GM12878 (cell line): Measurements from ENCODE around the gene TM9SF4. TPM values are rescaled to one million over a fixed set of nuclear protein-coding genes. Genes with fewer than 3 reads are reported as not detected.

Source experiments
- ATAC-seq: fragments of 200-7000 bp; cut with Tn5 transposase; 3 replicates; pipeline ENCODE4 v1.9.1; 2020; ENCODE audit warnings: mild to moderate bottlenecking, moderate library complexity
- BruUV-seq: library from RNA; stranded (reverse); fragments of 400-500 nt; replicated peaks from 2 replicates; lab custom pipeline; 2021; lab: Mats Ljungman, UMichigan
- CTCF ChIA-PET: fragments of 300-600 bp; sonication (Branson Sonifier 250); formaldehyde crosslinking; extraction: SDS; loops from one replicate; lab custom pipeline; 2021; ENCODE audit warnings: inconsistent platforms; lab: Yijun Ruan, JAX
- POLR2A ChIA-PET: fragments of 350-600 bp; formaldehyde crosslinking; extraction: SDS; loops from one replicate; lab custom pipeline; 2021; ENCODE audit warnings: inconsistent platforms; lab: Charles Lee
- RAD21 ChIA-PET: fragments of 300-600 bp; sonication (Branson Sonifier 250); formaldehyde crosslinking; loops from one replicate; lab custom pipeline; 2023; ENCODE audit warnings: antibody characterized with exemption; ENCODE audit not compliant: unreplicated experiment; lab: Charles Lee
- SMC1A ChIA-PET: fragments of 300-600 bp; sonication (Branson Sonifier 250); formaldehyde crosslinking; loops from one replicate; lab custom pipeline; 2023; ENCODE audit not compliant: unreplicated experiment, uncharacterized antibody; lab: Charles Lee
- DNase-seq: peaks from one replicate; pipeline ENCODE4 v3.0.0-alpha.2; 2011; ENCODE audit warnings: low read depth, low spot score
- FAIRE-seq: peaks from 3 replicates; lab custom pipeline; 2011; peaks lifted over from hg19 to GRCh38; lab: Jason Lieb, UNC
- H2AFZ ChIP-seq: 2 replicates; pipeline ENCODE4 v1.6.0; 2011; ENCODE audit warnings: low read depth, low read length, control low read depth; ENCODE audit not compliant: control insufficient read depth
- H3K27ac ChIP-seq: 2 replicates; pipeline ENCODE4 v1.5.1; 2011; ENCODE audit warnings: control low read depth; ENCODE audit not compliant: control insufficient read depth, insufficient read depth
- H3K27me3 ChIP-seq, 2 experiments: replicated peaks in 1 of 2; 2 replicates each; pipeline versions ENCODE4 v1.6.0 to v1.6.1; 2011; ENCODE audit warnings: low read length in 1 of 2; ENCODE audit not compliant: control insufficient read depth in 2 of 2, insufficient read depth in 2 of 2
- H3K36me3 ChIP-seq, 2 experiments: 2 replicates each; pipeline ENCODE4 v1.5.1; 2011; ENCODE audit warnings: low read length in 1 of 2; ENCODE audit not compliant: control insufficient read depth in 2 of 2, insufficient read depth in 2 of 2
- H3K4me1 ChIP-seq: 2 replicates; pipeline ENCODE4 v1.6.1; 2011; ENCODE audit warnings: mild to moderate bottlenecking, low read length, moderate library complexity, mixed read lengths; ENCODE audit not compliant: control insufficient read depth, insufficient read depth
- H3K4me2 ChIP-seq: 2 replicates; pipeline ENCODE4 v1.6.0; 2011; ENCODE audit warnings: control low read depth; ENCODE audit not compliant: control insufficient read depth, insufficient read depth
- H3K4me3 ChIP-seq: fragments of 200-600 bp; sonication (generic); 2 replicates; pipeline ENCODE4 v1.5.1; 2016
- H3K79me2 ChIP-seq: 2 replicates; pipeline ENCODE4 v1.6.0; 2011; ENCODE audit warnings: low read length; ENCODE audit not compliant: control insufficient read depth, insufficient read depth
- H3K9ac ChIP-seq: 2 replicates; pipeline ENCODE4 v1.8.0; 2011; ENCODE audit warnings: low read length, control low read depth, mixed read lengths; ENCODE audit not compliant: control insufficient read depth, insufficient read depth
- H3K9me3 ChIP-seq: replicated peaks from 3 replicates; pipeline ENCODE4 v1.5.1; 2011; ENCODE audit warnings: mild to moderate bottlenecking, low read length; ENCODE audit not compliant: control insufficient read depth, insufficient read depth
- H4K20me1 ChIP-seq: 2 replicates; pipeline ENCODE4 v1.6.0; 2011; ENCODE audit not compliant: control insufficient read depth, insufficient read depth
- BHLHE40 ChIP-seq, 2 experiments: fragments of 450-650 bp in 1 of 2; IDR thresholded peaks; 2 replicates each; pipeline ENCODE4 v1.6.1; 2011 to 2017; ENCODE audit warnings: low read depth in 2 of 2, borderline replicate concordance in 1 of 2, improper control_type of control experiment in 1 of 2, low read length in 1 of 2, mild to moderate bottlenecking in 1 of 2
- KLF5 ChIP-seq: fragments of 450-650 bp; IDR thresholded peaks from 2 replicates; pipeline ENCODE4 v1.6.1; 2014; ENCODE audit warnings: mild to moderate bottlenecking; ENCODE audit not compliant: partially characterized antibody
- PML ChIP-seq: IDR thresholded peaks from 2 replicates; pipeline ENCODE4 v1.6.1; 2012; ENCODE audit warnings: low read length, inconsistent platforms
- POLR2AphosphoS2 ChIP-seq: IDR thresholded peaks from 2 replicates; pipeline ENCODE4 v1.6.1; 2011; ENCODE audit warnings: low read depth, mild to moderate bottlenecking, low read length, improper control_type of control experiment, moderate library complexity
- SIN3A ChIP-seq: IDR thresholded peaks from 2 replicates; pipeline ENCODE4 v1.6.1; 2012; ENCODE audit warnings: low read depth, low read length, improper control_type of control experiment
- SMC3 ChIP-seq: IDR thresholded peaks from 2 replicates; pipeline ENCODE4 v1.6.1; 2011; ENCODE audit warnings: low read length, improper control_type of control experiment, borderline replicate concordance
- YY1 ChIP-seq: IDR thresholded peaks from 2 replicates; pipeline ENCODE4 v1.6.1; 2011; ENCODE audit warnings: low read depth, mild to moderate bottlenecking, low read length
- ZBTB4 ChIP-seq: fragments of 450-650 bp; formaldehyde crosslinking; IDR thresholded peaks from 2 replicates; pipeline ENCODE4 v1.4.0; 2022; ENCODE audit warnings: mild to moderate bottlenecking, moderate library complexity
- WGBS: methylation state at CpG from one replicate; pipeline ENCODE4 v1.1.6; 2016; ENCODE audit warnings: low lambda C conversion rate; ENCODE audit not compliant: insufficient replicate concordance, insufficient coverage; ENCODE audit errors: missing lambda C conversion rate; 5-methylcytosine and 5-hydroxymethylcytosine counted together
- in situ Hi-C: fragments of 300-500 bp; cut with MboI; formaldehyde crosslinking; loops from 9 replicates; pipeline ENCODE4 v1.14.3; 2018; ENCODE audit warnings: mixed read lengths
- intact Hi-C: fragments of 100-400 bp; cut with micrococcal nuclease; formaldehyde crosslinking; loops from one replicate; pipeline ENCODE4 v1.14.2; 2022; ENCODE audit not compliant: unreplicated experiment
- polyA plus RNA-seq, 11 experiments: library from polyadenylated mRNA; depleted of rRNA in 4 of 11; unstranded in 6 of 11; stranded (reverse) in 5 of 11; fragments of >200 nt; fragmentation: Nextera tagmentation in 4 of 11; fragmentation: Illumina TruSeq in 1 of 11; extraction: Ambion mirVana in 4 of 11; extraction: Trizol in 1 of 11; gene quantifications; 1 replicate in 1 of 11; 2 replicates in 10 of 11; pipeline versions ENCODE4 v1.2.1 to v1.2.3, GENCODE V29; 2011 to 2016; ENCODE audit warnings: inconsistent platforms in 2 of 11, missing spikeins in 2 of 11, low read depth in 1 of 11
- total RNA-seq, 4 experiments: library from RNA; depleted of rRNA in 3 of 4; stranded (reverse); fragments of >200 nt in 3 of 4; fragmentation: Illumina TruSeq in 1 of 4; extraction: Trizol in 1 of 4; gene quantifications; 2 replicates each; pipeline versions ENCODE4 v1.2.1 to v1.2.3, GENCODE V29; 2013 to 2021
- TF ChIP-seq, protein P1 (sequence below): fragments of 450-650 bp; IDR thresholded peaks from 2 replicates; pipeline ENCODE4 v1.6.1; 2018; ENCODE audit warnings: mild to moderate bottlenecking, low read depth, moderate library complexity; ENCODE audit not compliant: partially characterized antibody
- TF ChIP-seq, protein P2 (sequence below): fragments of 450-650 bp; conservative IDR thresholded peaks from 2 replicates; pipeline ENCODE4 v1.6.1; 2017; ENCODE audit warnings: mild to moderate bottlenecking, moderate library complexity
- TF ChIP-seq, protein P3 (sequence below): IDR thresholded peaks from 2 replicates; pipeline ENCODE4 v1.6.1; 2011; ENCODE audit warnings: low read depth, low read length, improper control_type of control experiment, borderline replicate concordance

Gene TM9SF4
- total and polyA plus RNA-seq, 10 of the 15 experiments (the other 5 are each of a cell fraction or from before 2014, with no cell fraction given): 8.5 to 47.8 (median 24.3) TPM

DNA sequence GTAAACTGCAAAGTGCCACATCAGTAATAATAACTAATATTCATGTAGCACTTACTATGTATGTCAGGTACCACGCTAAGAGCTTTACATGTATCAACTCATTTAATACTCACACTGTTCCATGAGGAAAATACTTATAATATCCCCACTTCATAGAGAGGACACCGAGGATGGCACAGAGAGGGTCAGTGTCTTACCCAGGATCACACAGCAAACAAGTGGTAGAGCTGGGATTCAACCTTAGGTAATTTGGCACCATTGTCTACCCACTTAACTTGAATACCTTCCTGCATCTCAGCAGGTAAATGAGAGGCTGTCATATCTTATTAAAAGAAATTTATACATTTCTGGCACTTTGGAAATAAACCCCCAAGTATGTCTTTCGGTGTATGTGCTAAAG is 106.2 kb downstream of the TM9SF4 start:
- ATAC-seq (no peak), DNase-seq (no peak), FAIRE-seq (no peak)
- H3K27ac ChIP-seq: no peak overlapping the region
- POLR2A ChIA-PET: no interaction called here
- H4K20me1 ChIP-seq: no peaks in the 10 kb centered on the region
- no peak overlapping the region for H3K9ac ChIP-seq
- no peaks in the 10 kb centered on the region for H3K9me3 ChIP-seq
- H3K27me3 ChIP-seq: no peaks in the 10 kb centered on the region
- intact Hi-C loops: no loop called here
- H3K4me1 ChIP-seq: no peaks in the 10 kb centered on the region
- H3K79me2 ChIP-seq: no peaks in the 10 kb centered on the region
- peaks cover 2 to 26% of the 10 kb centered on the region in 2 experiments; a peak in 3 of 4 replicates for H3K36me3 ChIP-seq
- BruUV-seq: no TSS peak
- H3K4me2 ChIP-seq: no peak overlapping the region
- H3K4me3 ChIP-seq: no peak overlapping the region
- SMC1A ChIA-PET: interaction anchor here (1.2 to 1.4 kb wide), 2 partner anchors 11 to 41 kb away, joined by 3 to 5 read pairs; no protein-coding TSS in a partner anchor
- CTCF ChIA-PET: no interaction called here
- no peak overlapping the region for H2AFZ ChIP-seq
- 96% methylated on average over 3 of the region's 3 CpGs for WGBS
- in situ Hi-C loops: no loop called here
- RAD21 ChIA-PET: no interaction called here
- TF ChIP-seq ZBTB4 (CRISPR knock-in tag): no peak
- TF ChIP-seq, protein P1, sequence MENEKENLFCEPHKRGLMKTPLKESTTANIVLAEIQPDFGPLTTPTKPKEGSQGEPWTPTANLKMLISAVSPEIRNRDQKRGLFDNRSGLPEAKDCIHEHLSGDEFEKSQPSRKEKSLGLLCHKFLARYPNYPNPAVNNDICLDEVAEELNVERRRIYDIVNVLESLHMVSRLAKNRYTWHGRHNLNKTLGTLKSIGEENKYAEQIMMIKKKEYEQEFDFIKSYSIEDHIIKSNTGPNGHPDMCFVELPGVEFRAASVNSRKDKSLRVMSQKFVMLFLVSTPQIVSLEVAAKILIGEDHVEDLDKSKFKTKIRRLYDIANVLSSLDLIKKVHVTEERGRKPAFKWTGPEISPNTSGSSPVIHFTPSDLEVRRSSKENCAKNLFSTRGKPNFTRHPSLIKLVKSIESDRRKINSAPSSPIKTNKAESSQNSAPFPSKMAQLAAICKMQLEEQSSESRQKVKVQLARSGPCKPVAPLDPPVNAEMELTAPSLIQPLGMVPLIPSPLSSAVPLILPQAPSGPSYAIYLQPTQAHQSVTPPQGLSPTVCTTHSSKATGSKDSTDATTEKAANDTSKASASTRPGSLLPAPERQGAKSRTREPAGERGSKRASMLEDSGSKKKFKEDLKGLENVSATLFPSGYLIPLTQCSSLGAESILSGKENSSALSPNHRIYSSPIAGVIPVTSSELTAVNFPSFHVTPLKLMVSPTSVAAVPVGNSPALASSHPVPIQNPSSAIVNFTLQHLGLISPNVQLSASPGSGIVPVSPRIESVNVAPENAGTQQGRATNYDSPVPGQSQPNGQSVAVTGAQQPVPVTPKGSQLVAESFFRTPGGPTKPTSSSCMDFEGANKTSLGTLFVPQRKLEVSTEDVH: no peak
- no peak for TF ChIP-seq KLF5
- no peak for TF ChIP-seq BHLHE40 (IDR thresholded peaks at IDR 0.05; ENCODE audit: borderline replicate concordance in 1 of 2, low read depth in 2 of 2, low read length in 1 of 2)
- TF ChIP-seq, protein P2, sequence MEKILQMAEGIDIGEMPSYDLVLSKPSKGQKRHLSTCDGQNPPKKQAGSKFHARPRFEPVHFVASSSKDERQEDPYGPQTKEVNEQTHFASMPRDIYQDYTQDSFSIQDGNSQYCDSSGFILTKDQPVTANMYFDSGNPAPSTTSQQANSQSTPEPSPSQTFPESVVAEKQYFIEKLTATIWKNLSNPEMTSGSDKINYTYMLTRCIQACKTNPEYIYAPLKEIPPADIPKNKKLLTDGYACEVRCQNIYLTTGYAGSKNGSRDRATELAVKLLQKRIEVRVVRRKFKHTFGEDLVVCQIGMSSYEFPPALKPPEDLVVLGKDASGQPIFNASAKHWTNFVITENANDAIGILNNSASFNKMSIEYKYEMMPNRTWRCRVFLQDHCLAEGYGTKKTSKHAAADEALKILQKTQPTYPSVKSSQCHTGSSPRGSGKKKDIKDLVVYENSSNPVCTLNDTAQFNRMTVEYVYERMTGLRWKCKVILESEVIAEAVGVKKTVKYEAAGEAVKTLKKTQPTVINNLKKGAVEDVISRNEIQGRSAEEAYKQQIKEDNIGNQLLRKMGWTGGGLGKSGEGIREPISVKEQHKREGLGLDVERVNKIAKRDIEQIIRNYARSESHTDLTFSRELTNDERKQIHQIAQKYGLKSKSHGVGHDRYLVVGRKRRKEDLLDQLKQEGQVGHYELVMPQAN: no peak
- TF ChIP-seq, protein P3, sequence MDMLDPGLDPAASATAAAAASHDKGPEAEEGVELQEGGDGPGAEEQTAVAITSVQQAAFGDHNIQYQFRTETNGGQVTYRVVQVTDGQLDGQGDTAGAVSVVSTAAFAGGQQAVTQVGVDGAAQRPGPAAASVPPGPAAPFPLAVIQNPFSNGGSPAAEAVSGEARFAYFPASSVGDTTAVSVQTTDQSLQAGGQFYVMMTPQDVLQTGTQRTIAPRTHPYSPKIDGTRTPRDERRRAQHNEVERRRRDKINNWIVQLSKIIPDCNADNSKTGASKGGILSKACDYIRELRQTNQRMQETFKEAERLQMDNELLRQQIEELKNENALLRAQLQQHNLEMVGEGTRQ: no peak
- TF ChIP-seq YY1: no peak
- TF ChIP-seq SMC3: no peak
- TF ChIP-seq PML: no peak
- TF ChIP-seq SIN3A: no peak
- TF ChIP-seq POLR2AphosphoS2: no peak
